Smooth muscle cell (in vitro differentiated cells): ENCODE measurements around the gene DLX5. TPM values are rescaled to one million over a fixed set of nuclear protein-coding genes. Genes with fewer than 3 reads are reported as not detected.

Experiments used
- DNase-seq: peaks from one replicate; lab custom pipeline; 2025; ENCODE audit not compliant: unreplicated experiment; lab: John Stamatoyannopoulos, UW
- H2AFZ ChIP-seq: fragments of 200-600 bp; sonication (generic); 2 replicates; pipeline ENCODE4 v1.6.0; 2016; ENCODE audit warnings: antibody characterized with exemption, low read depth, mild to moderate bottlenecking
- H3F3A ChIP-seq: fragments of 200-600 bp; sonication (generic); 2 replicates; pipeline ENCODE4 v1.6.0; 2017; ENCODE audit warnings: antibody characterized with exemption, low read depth
- H3K27ac ChIP-seq: fragments of 200-600 bp; sonication (generic); 2 replicates; pipeline ENCODE4 v1.5.1; 2016; ENCODE audit warnings: low read depth, mild to moderate bottlenecking
- H3K27me3 ChIP-seq: fragments of 200-600 bp; sonication (generic); 2 replicates; pipeline ENCODE4 v1.6.1; 2016; ENCODE audit warnings: low read depth, mild to moderate bottlenecking
- H3K36me3 ChIP-seq: fragments of 200-600 bp; sonication (generic); 2 replicates; pipeline ENCODE4 v1.5.1; 2016; ENCODE audit warnings: low read depth
- H3K4me1 ChIP-seq: fragments of 200-600 bp; sonication (generic); 2 replicates; pipeline ENCODE4 v1.5.1; 2016; ENCODE audit warnings: low read depth
- H3K4me2 ChIP-seq: fragments of 200-600 bp; sonication (generic); 2 replicates; pipeline ENCODE4 v1.6.0; 2016; ENCODE audit warnings: mild to moderate bottlenecking
- H3K4me3 ChIP-seq: fragments of 200-600 bp; sonication (generic); 2 replicates; pipeline ENCODE4 v1.5.1; 2016; ENCODE audit warnings: mild to moderate bottlenecking
- H3K79me2 ChIP-seq: fragments of 200-600 bp; sonication (generic); 2 replicates; pipeline ENCODE4 v1.6.0; 2016; ENCODE audit warnings: low read depth, mild to moderate bottlenecking
- H3K9ac ChIP-seq: fragments of 200-600 bp; sonication (generic); 2 replicates; pipeline ENCODE4 v1.6.0; 2016; ENCODE audit warnings: low read depth
- H3K9me3 ChIP-seq: fragments of 200-600 bp; sonication (generic); replicated peaks from 2 replicates; pipeline ENCODE4 v1.5.1; 2016; ENCODE audit warnings: low read depth
- H4K20me1 ChIP-seq: fragments of 200-600 bp; sonication (generic); 2 replicates; pipeline ENCODE4 v1.6.0; 2016; ENCODE audit warnings: low read depth
- CTCF ChIP-seq: fragments of 200-600 bp; sonication (generic); IDR thresholded peaks from 2 replicates; pipeline ENCODE4 v1.5.1; 2017; ENCODE audit warnings: borderline replicate concordance, mild to moderate bottlenecking, antibody characterized with exemption; ENCODE audit not compliant: insufficient read depth, poor library complexity, severe bottlenecking
- WGBS: methylation state at CpG from one replicate; pipeline ENCODE4 v1.1.7; 2016; ENCODE audit warnings: low lambda C conversion rate; 5-methylcytosine and 5-hydroxymethylcytosine counted together
- polyA plus RNA-seq: library from polyadenylated mRNA; unstranded; fragments of >200 nt; fragmentation: Nextera tagmentation; extraction: Ambion mirVana; gene quantifications from 2 replicates; pipeline ENCODE4 v1.2.1, GENCODE V29; 2016
- total RNA-seq: library from RNA; depleted of rRNA; stranded (reverse); fragments of >200 nt; gene quantifications from 2 replicates; pipeline ENCODE4 v1.2.3, GENCODE V29; 2014

DLX5 gene
- total and polyA plus RNA-seq, 2 experiments from 2014 or later: 3.5 to 4.3 TPM

- DNase-seq: no peak
- Histone ChIP-seq H3K4me3 (no peak overlapping the region), H3K4me1 (peaks cover 20% of the 10 kb centered on the region), H3K9ac (no peak overlapping the region), H3K36me3 (no peaks in the 10 kb centered on the region), H2AFZ (no peak overlapping the region), H3K9me3 (no peaks in the 10 kb centered on the region), H3K27ac (no peak overlapping the region), H3K79me2 (no peaks in the 10 kb centered on the region), H3K4me2 (no peak overlapping the region), H3F3A (no peaks in the 10 kb centered on the region), H3K27me3 (peaks cover 100% of the 10 kb centered on the region), H4K20me1 (no peaks in the 10 kb centered on the region)
- 21% methylated on average over 20 of the region's 20 CpGs for WGBS
- no peak for TF ChIP-seq CTCF
Observed at GRCh38 chr7:97013134-97013844, 11.3 kb downstream of the DLX5 start.

DNA sequence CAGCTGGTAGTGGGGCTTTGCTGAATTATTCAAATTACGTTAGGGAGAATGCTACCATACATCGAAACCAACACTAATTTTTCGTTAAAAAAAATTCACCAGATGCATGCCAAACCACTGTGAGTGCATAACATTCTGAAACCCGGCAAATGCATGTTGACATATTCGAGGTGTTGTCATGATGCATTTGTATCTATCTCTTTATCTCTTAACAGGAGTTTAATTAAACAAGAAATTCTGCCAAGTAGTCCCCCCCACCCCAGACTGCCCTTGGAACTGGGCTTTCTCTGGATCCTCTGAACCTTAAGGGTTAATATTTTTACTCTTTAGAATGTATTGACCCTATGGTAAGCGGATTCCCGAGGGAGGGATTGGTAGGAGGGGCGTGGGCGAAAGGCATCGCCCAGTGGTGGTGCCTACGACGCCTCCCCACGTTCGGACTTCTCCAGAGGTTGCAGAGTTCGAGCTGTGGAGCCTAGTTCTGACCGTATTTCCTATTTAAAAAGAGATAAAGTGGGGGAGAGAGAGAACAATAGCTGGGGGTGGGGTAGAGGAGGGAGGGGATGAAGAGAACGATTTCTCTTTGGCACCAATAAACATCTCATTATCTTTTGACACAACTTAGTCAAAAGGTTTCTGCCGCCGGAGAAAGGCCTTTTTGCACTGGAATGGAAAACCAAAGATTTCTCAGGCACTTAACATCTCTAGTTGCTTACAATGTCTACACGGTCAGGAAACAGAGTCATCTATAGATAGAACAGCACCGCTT lies 12.1 kb downstream of the DLX5 start:
- Histone ChIP-seq H3K27me3 (peaks cover 100% of the 10 kb centered on the region), H3K79me2 (no peaks in the 10 kb centered on the region), H2AFZ (no peak overlapping the region), H3K9ac (no peak overlapping the region), H3K4me1 (peaks cover 12% of the 10 kb centered on the region), H3K4me2 (no peak overlapping the region), H4K20me1 (no peaks in the 10 kb centered on the region), H3F3A (no peaks in the 10 kb centered on the region), H3K9me3 (no peaks in the 10 kb centered on the region), H3K27ac (no peak overlapping the region), H3K4me3 (no peak overlapping the region), H3K36me3 (no peaks in the 10 kb centered on the region)
- WGBS: 10% methylated on average over 21 of the region's 21 CpGs
- DNase-seq: no peak
- no peak for TF ChIP-seq CTCF

GRCh38 chr7:97011536-97012364 lies 12.9 kb downstream of the DLX5 start:
- Histone ChIP-seq H3K27ac (no peak overlapping the region), H3K9ac (no peak overlapping the region), H4K20me1 (no peaks in the 10 kb centered on the region), H2AFZ (no peak overlapping the region), H3K9me3 (no peaks in the 10 kb centered on the region), H3K4me1 (peaks cover 4% of the 10 kb centered on the region), H3K79me2 (no peaks in the 10 kb centered on the region), H3K27me3 (peaks cover 100% of the 10 kb centered on the region), H3F3A (no peaks in the 10 kb centered on the region), H3K4me3 (no peak overlapping the region), H3K4me2 (no peak overlapping the region), H3K36me3 (no peaks in the 10 kb centered on the region)
- 43% methylated on average over 15 of the region's 15 CpGs for WGBS
- DNase-seq: no peak
- TF ChIP-seq CTCF: no peak
